LNCaP clone FGC (cell line): ENCODE data around the gene FLRT2.

ENCODE experiments used
- DNase-seq: peaks from one replicate; pipeline ENCODE4 v3.0.0-alpha.2; 2011; ENCODE audit warnings: low read depth
- H3K4me3 ChIP-seq: 2 replicates; pipeline ENCODE4 v1.5.1; 2011; ENCODE audit warnings: mild to moderate bottlenecking, low read depth, low read length, control low read depth
- TF ChIP-seq, protein P1 (sequence below): IDR thresholded peaks from 2 replicates; pipeline ENCODE4 v1.5.1; 2012; ENCODE audit warnings: mild to moderate bottlenecking; ENCODE audit not compliant: control insufficient read depth, insufficient read depth; ENCODE audit errors: extremely low read depth

FLRT2 gene

DNA sequence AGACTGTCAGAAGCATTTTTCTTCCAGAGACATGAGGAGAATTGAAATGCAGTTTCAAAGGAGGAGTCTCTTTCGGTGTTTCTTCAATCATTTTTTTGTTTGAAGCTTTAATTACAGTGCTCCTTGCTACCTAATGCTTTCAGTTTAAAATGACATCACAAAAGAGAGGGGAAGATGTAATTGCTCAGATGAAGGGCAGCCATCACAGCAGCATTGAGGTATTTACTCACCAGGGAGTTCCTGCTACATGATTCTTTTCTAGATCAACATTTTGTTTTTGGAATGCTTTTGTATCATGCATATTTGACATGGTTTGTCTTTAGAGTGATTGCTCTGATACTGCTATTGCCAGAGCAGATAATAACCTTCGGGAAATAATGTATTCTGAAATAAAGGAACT is 28.6 kb downstream of the FLRT2 start:
- no peak for DNase-seq
- TF ChIP-seq, protein P1, sequence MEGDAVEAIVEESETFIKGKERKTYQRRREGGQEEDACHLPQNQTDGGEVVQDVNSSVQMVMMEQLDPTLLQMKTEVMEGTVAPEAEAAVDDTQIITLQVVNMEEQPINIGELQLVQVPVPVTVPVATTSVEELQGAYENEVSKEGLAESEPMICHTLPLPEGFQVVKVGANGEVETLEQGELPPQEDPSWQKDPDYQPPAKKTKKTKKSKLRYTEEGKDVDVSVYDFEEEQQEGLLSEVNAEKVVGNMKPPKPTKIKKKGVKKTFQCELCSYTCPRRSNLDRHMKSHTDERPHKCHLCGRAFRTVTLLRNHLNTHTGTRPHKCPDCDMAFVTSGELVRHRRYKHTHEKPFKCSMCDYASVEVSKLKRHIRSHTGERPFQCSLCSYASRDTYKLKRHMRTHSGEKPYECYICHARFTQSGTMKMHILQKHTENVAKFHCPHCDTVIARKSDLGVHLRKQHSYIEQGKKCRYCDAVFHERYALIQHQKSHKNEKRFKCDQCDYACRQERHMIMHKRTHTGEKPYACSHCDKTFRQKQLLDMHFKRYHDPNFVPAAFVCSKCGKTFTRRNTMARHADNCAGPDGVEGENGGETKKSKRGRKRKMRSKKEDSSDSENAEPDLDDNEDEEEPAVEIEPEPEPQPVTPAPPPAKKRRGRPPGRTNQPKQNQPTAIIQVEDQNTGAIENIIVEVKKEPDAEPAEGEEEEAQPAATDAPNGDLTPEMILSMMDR = no peak
- no peak overlapping the region for H3K4me3 ChIP-seq

GRCh38 chr14:85562630-85563029 is 32.7 kb downstream of the FLRT2 start:
- H3K4me3 ChIP-seq = no peak overlapping the region
- DNase-seq = no peak
- TF ChIP-seq, protein P1 = no peak

- no peak for DNase-seq
- TF ChIP-seq, protein P1 = no peak
- no peak overlapping the region for H3K4me3 ChIP-seq
Observed at GRCh38 chr14:85564841-85565527, 35.0 kb downstream of the FLRT2 start.

- H3K4me3 ChIP-seq = no peak overlapping the region
- TF ChIP-seq, protein P1 = no peak
- no peak for DNase-seq
Observed at GRCh38 chr14:85565862-85566296, 35.9 kb downstream of the FLRT2 start.

DNA sequence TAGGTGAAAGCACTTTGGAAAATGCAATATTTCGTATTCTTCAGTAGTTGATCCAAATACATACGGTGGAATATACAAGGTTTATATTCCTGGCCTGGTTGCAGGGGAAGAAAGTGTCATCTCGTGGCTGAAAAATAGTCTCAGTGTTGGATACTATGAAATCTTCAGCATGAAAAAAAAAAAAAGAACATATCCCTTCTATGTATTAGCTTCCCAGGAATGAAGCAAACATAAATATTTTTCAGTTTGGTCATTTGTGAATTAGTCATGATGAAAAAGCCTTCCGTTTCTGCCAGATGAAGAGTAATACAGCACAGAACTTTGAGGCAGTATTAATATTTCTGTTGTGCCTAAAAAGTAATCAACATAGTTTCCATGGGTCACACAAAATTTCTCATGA is 36.7 kb downstream of the FLRT2 start:
- H3K4me3 ChIP-seq = no peak overlapping the region
- no peak for DNase-seq
- TF ChIP-seq, protein P1 = no peak

DNA sequence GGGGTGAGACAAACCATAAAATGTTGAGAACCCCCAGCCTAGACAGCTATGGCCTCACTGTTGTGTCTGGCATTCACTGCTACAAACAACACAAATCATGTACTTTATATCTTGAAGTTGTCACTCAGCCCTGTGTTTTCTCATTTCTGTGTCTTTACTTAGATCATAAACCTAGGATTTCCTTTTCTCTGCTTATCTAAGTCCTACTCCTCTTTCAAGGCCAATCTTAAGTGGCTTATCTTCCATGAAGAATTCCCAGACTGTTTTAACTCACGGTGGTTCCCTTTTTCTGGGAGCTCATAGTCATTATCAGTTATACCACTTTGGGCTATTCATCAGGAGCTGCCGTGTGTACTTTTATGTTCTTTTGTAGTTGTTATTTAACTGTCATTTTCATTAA is 42.1 kb downstream of the FLRT2 start:
- TF ChIP-seq, protein P1 = no peak
- no peak overlapping the region for H3K4me3 ChIP-seq
- no peak for DNase-seq

GRCh38 chr14:85572845-85573244 is 42.9 kb downstream of the FLRT2 start:
- TF ChIP-seq, protein P1 = no peak
- DNase-seq = no peak

More at GRCh38 chr14:85572845-85573244, 42.9 kb downstream of the FLRT2 start:
- no peak overlapping the region for H3K4me3 ChIP-seq
